ENCODE data around the gene RIN3.
A peak's percentile ranks its signal among the peaks of the same experiment; 100 is the strongest.

The RIN3 gene

GRCh38 chr14:92511453-92512238 is 1.9 kb upstream of the RIN3 start:
- peak; percentile 94 for DNase-seq (ENCODE audit: low read depth)
- in situ Hi-C loops (cut with HindIII; ENCODE audit: low sequenced_read_pairs): no loop called here
- H3K4me3 ChIP-seq (ENCODE audit: low read depth, low read length): no peak overlapping the region
- TF ChIP-seq CTCF (IDR thresholded peaks at IDR 0.05; ENCODE audit: low read depth, low read length, missing control alignments): no peak

DNA sequence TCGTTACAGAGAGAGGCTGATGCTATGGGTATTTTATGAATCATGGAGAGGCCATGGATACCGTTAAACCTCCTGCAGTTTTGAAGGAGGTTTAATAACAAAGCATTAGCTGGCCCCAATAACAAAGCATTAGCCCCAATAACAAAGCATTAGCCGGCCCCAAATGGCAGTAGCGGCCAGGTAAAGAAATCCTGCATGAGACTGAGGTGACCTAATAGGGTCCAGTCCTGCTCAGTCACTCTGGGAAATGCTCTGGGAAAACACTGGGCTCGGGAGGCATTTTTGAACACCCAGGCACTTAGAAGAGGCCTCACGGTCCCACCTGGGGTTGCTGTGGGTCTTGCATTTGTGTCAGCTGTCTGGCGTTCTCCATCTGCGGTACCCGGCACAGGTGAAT is 776 bp upstream of the RIN3 start:
- no peak for TF ChIP-seq CTCF (IDR thresholded peaks at IDR 0.05; ENCODE audit: low read depth, low read length, missing control alignments)
- in situ Hi-C loops (cut with HindIII; ENCODE audit: low sequenced_read_pairs): no loop called here
- no peak for DNase-seq (ENCODE audit: low read depth)
- peak overlapping the region; percentile 58 for H3K4me3 ChIP-seq (ENCODE audit: low read depth, low read length)

- peak overlapping the region; percentile 58 for H3K4me3 ChIP-seq (ENCODE audit: low read depth, low read length)
- no peak for DNase-seq (ENCODE audit: low read depth)
- in situ Hi-C loops (cut with HindIII; ENCODE audit: low sequenced_read_pairs): no loop called here
- TF ChIP-seq CTCF (IDR thresholded peaks at IDR 0.05; ENCODE audit: low read depth, low read length, missing control alignments): no peak
Observed at GRCh38 chr14:92513966-92514843, 624 bp downstream of the RIN3 start.

DNA sequence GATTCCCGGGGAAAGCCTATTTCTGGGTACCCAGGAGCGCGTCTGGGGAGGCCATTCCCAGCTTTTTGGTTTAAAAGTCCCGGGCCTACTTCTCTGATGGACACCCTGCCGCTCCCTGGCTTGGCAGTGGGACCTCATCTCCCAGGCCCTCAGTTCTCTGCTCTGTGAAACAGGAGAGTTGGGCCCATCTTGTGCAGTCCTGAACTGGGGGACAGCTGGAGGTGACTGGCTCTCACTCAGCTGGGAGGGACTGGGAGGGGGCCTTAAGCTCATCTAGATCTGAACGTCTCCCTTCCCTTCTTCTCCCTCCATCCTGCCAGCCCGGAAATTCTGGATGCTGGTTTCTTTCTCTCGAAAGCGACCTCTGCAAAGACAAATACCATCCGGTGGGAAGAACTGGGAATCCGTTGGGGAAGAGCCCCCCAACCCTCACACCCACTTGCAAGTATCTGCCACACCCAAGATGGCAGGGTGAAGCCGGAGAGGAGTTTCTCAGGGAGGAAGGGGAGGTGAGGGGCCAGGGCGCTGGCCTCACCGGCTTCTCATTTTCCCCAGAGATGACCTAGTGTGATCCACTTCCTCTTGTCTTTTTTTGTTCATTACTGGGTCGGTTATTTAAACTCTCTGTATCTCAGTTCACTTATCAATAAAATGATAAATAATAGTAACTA is 1.4 kb downstream of the RIN3 start:
- peak overlapping the region; percentile 58 for H3K4me3 ChIP-seq (ENCODE audit: low read depth, low read length)
- in situ Hi-C loops (cut with HindIII; ENCODE audit: low sequenced_read_pairs): no loop called here
- TF ChIP-seq CTCF (IDR thresholded peaks at IDR 0.05; ENCODE audit: low read depth, low read length, missing control alignments): no peak
- no peak for DNase-seq (ENCODE audit: low read depth)

DNA sequence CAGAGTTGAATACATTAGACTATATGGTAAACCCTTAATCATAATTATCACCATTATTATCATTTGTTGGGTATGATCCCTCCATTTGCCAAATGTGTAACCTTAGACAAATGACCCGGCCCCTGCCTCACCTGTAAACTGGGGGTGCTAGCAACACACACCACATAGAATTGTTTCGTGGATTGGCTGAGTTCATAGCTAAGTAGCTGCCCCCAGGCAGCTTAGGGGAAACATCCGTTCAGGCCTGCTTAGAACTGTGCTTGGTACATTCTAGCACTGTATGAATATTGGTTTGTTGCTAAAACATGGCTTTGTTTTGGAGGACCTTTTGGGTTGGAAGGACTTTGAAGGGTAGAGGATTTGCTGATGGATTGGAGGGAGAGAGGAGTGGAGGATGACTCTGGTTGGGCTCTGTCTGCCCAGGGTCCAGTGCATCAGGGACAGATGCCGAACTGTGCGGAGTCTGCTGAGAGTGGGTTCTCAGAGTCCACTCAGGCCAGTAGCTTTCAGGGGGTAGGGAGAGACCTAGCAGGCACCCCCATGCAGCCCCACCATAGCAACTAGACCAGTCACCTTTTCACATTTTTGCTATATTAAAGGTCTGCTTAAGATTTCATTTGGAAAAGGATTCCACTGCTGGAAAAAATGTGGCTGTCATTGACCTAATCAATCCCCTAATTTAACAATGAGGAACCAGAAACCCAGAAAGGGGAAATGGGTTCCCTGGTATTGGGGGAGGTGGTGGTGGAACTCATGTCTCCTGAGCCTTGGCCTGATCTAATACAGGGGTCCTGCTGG is 2.2 kb downstream of the RIN3 start:
- TF ChIP-seq CTCF (IDR thresholded peaks at IDR 0.05; ENCODE audit: low read depth, low read length, missing control alignments): no peak
- no peak overlapping the region for H3K4me3 ChIP-seq (ENCODE audit: low read depth, low read length)
- DNase-seq (ENCODE audit: low read depth): no peak
- in situ Hi-C loops (cut with HindIII; ENCODE audit: low sequenced_read_pairs): no loop called here

Measured in astrocyte of the cerebellum (primary cell).